Liver (tissue), 3 donors: Measurements from ENCODE around the gene STAM.

Source experiments
- ATF3 ChIP-seq: IDR thresholded peaks from 2 replicates; pipeline ENCODE4 v1.6.1; 2016; ENCODE audit warnings: antibody characterized with exemption
- CTCF ChIP-seq: fragments of 150-350 bp; IDR thresholded peaks from 2 replicates; pipeline ENCODE4 v1.5.1; 2017; ENCODE audit warnings: improper control_type of control experiment, low read depth, low read length; ENCODE audit not compliant: missing input control
- EGR1 ChIP-seq, 2 donors: IDR thresholded peaks; 2 replicates each; pipeline ENCODE4 v1.6.1; 2016 to 2018; ENCODE audit warnings: antibody characterized with exemption in 2 of 2, low read depth in 2 of 2
- GABPA ChIP-seq, 2 donors: IDR thresholded peaks in 1 of 2; conservative IDR thresholded peaks in 1 of 2; 2 replicates each; pipeline ENCODE4 v1.6.1; 2016; ENCODE audit warnings: antibody characterized with exemption in 2 of 2, mild to moderate bottlenecking in 1 of 2, moderate library complexity in 1 of 2
- JUND ChIP-seq, 2 donors: IDR thresholded peaks; 2 replicates each; pipeline ENCODE4 v1.6.1; 2016; ENCODE audit warnings: antibody characterized with exemption in 2 of 2
- MAX ChIP-seq: IDR thresholded peaks from 2 replicates; pipeline ENCODE4 v1.6.1; 2016; ENCODE audit warnings: antibody characterized with exemption
- NR2F2 ChIP-seq: IDR thresholded peaks from 2 replicates; pipeline ENCODE4 v1.6.1; 2016; ENCODE audit warnings: antibody characterized with exemption
- RAD21 ChIP-seq, 2 donors: IDR thresholded peaks; 2 replicates each; pipeline ENCODE4 v1.6.1; 2016; ENCODE audit warnings: antibody characterized with exemption in 2 of 2, mild to moderate bottlenecking in 2 of 2
- REST ChIP-seq: IDR thresholded peaks from 2 replicates; pipeline ENCODE4 v1.6.1; 2016; ENCODE audit warnings: antibody characterized with exemption, mild to moderate bottlenecking
- SP1 ChIP-seq: IDR thresholded peaks from 2 replicates; pipeline ENCODE4 v1.6.1; 2018; ENCODE audit warnings: antibody characterized with exemption, mild to moderate bottlenecking
- TAF1 ChIP-seq: conservative IDR thresholded peaks from 2 replicates; pipeline ENCODE4 v1.6.1; 2016; ENCODE audit warnings: antibody characterized with exemption, mild to moderate bottlenecking
- YY1 ChIP-seq: IDR thresholded peaks from 2 replicates; pipeline ENCODE4 v1.6.1; 2016; ENCODE audit warnings: antibody characterized with exemption, mild to moderate bottlenecking
- ZBTB33 ChIP-seq: IDR thresholded peaks from 2 replicates; pipeline ENCODE4 v1.6.1; 2016; ENCODE audit warnings: antibody characterized with exemption
- donor health status: healthy.
- donor health status: healthy.

GRCh38 chr10:17733620-17734019, 89.7 kb downstream of the STAM start:
- TF ChIP-seq CTCF (no peak), MAX (no peak), JUND (IDR thresholded peaks at IDR 0.05) (no peak), SP1 (no peak), NR2F2 (no peak), RAD21 (IDR thresholded peaks at IDR 0.05) (no peak), ATF3 (no peak), REST (no peak), GABPA (IDR thresholded peaks at IDR 0.05 in 1 of 2, conservative IDR thresholded peaks at IDR 0.05 in 1 of 2) (no peak), EGR1 (IDR thresholded peaks at IDR 0.05; ENCODE audit: low read depth in 2 of 2) (no peak), YY1 (no peak), TAF1 (no peak), ZBTB33 (no peak)
